Measurements from ENCODE around the gene HOXA5. TPM values are rescaled to one million over a fixed set of nuclear protein-coding genes. Genes with fewer than 3 reads are reported as not detected.

Gene HOXA5
- total and polyA plus RNA-seq, 2 donors (not counting 3 experiments of a cell fraction or from before 2014, with no cell fraction given): 18.6 to 18.8 TPM

DNA sequence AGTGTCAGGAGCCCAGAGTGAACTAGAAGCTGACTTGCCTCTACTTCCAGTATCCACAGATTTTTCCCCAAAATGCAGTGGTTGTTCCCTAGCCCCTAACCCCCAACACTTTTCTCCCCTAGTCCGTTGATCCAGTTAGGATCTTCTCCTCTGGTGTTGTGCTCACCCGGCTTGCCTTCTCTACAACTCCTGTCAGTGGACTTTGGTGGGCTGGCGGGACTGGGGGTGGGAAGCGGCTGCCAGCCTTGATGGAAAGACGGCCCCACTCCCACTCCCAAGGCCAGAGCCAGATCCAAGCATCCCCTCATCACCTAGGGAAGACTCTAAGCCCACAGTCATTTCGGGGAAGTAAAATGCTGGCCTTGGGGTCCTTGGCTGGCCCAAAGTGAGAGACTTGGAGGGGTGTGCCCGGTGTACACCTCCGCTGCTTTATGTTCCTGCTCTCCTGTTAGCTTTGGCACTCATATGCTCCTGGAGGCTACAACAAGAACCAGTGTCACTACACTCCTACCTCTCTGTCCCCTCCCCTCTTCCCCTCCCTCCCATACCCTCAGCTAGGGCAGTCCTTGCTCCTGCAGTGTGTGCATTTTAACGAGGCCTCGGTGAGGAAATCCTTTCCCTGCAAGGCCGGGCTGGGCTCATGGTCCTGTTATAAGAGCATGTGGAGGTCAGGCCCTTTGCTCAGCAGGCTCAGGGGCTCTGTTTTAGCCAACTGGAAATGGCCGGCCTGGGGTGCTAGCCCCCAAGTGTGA is 31.6 kb upstream of the HOXA5 start:
- H4K20me1 ChIP-seq (replicated peaks; ENCODE audit: control insufficient read depth, extremely low read depth, insufficient read depth, low read length): no peaks in the 10 kb centered on the region
- dilution Hi-C loops (cut with MboI; ENCODE audit: extremely low pct_ligation_motif_present, low sequenced_read_pairs): loop anchor here (25.0 kb wide), 1 partner anchor 988 kb away; no protein-coding TSS in a partner anchor
- peaks cover 96% of the 10 kb centered on the region for H3K79me2 ChIP-seq (ENCODE audit: control insufficient read depth, insufficient read depth, low read length)
- peak; percentile 70 for DNase-seq (ENCODE audit: low read depth, low spot score)
- H3K9me1 ChIP-seq (replicated peaks; ENCODE audit: control insufficient read depth, extremely low read depth, insufficient read depth, low read length): no peaks in the 10 kb centered on the region
- intact Hi-C loops (cut with micrococcal nuclease): loop anchor here (1.0 kb wide), 1 partner anchor 10 kb away; the partner anchor contains the start of gene HOXA9
- POLR2A ChIA-PET: interaction anchor here (2.1 to 2.5 kb wide), 2 partner anchors 10 to 23 kb away, joined by 7 to 8 read pairs; partner anchors contain the start of genes HOXA11 and HOXA3
- peak overlapping the region; percentile 98 for H3K4me2 ChIP-seq (ENCODE audit: insufficient read depth, low read length)
- peak overlapping the region; percentile 96 for H3K27ac ChIP-seq (ENCODE audit: insufficient read depth, low read depth, low read length)
- FAIRE-seq: peak; percentile 28
- no TSS peak for BruUV-seq (replicated peaks)
- peak overlapping the region; percentile 95 for H3K9ac ChIP-seq (replicated peaks; ENCODE audit: extremely low read depth, insufficient read depth, low read length)
- H3K9me3 ChIP-seq (replicated peaks; ENCODE audit: control insufficient read depth, insufficient read depth, low read length): no peaks in the 10 kb centered on the region
- no peaks in the 10 kb centered on the region for H3K27me3 ChIP-seq (ENCODE audit: control insufficient read depth in 2 of 2, insufficient read depth in 2 of 2, low read length in 2 of 2)
- no peak overlapping the region for H2AFZ ChIP-seq (ENCODE audit: low read depth, low read length)
- H3K4me3 ChIP-seq (replicated peaks in 1 of 3; ENCODE audit: insufficient read depth in 1 of 3, low read depth in 1 of 3, low read length in 3 of 3): peak overlapping the region in 2 of 3 experiments; percentile 34 to 94
- TF ChIP-seq MYC (IDR thresholded peaks at IDR 0.05; ENCODE audit: low read depth, low read length): no peak
- no peak for TF ChIP-seq EZH2 (IDR thresholded peaks at IDR 0.05; ENCODE audit: borderline replicate concordance, low read depth, low read length, severe bottlenecking)
- TF ChIP-seq CTCF (IDR thresholded peaks at IDR 0.05; ENCODE audit: extremely low read depth in 1 of 2, insufficient read depth in 1 of 2, low read depth in 1 of 2, low read length in 2 of 2): no peak
- TF ChIP-seq POLR2AphosphoS5 (IDR thresholded peaks at IDR 0.05; ENCODE audit: insufficient read depth, low read depth, low read length): no peak
- TF ChIP-seq JUN (IDR thresholded peaks at IDR 0.05; ENCODE audit: borderline replicate concordance, insufficient read depth, insufficient read length, low read depth): no peak
- TF ChIP-seq, protein P1, sequence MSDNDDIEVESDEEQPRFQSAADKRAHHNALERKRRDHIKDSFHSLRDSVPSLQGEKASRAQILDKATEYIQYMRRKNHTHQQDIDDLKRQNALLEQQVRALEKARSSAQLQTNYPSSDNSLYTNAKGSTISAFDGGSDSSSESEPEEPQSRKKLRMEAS (IDR thresholded peaks at IDR 0.05; ENCODE audit: insufficient read depth, insufficient read length): no peak
- peaks cover 61% of the 10 kb centered on the region for H3K4me1 ChIP-seq (ENCODE audit: control insufficient read depth, extremely low read depth, insufficient read depth, low read length)
- CTCF ChIA-PET: interaction anchor here (1.0 to 8.0 kb wide), 4 partner anchors 9 to 23 kb away, joined by 3 to 81 read pairs (median 28); partner anchors contain the start of genes HOXA11 and HOXA3
- no peaks in the 10 kb centered on the region for H3K36me3 ChIP-seq (ENCODE audit: control insufficient read depth in 2 of 2, extremely low read depth in 1 of 2, insufficient read depth in 2 of 2, low read length in 2 of 2)
